Activated CD4-positive, alpha-beta T cell treated with anti-CD3 and anti-CD28 coated beads, Interleukin-2, amount 10 ng/mL, durations not matched to agents 24 days and 14 days (primary cell): ENCODE measurements around the gene CORO1C. TPM values are rescaled to one million over a fixed set of nuclear protein-coding genes. Genes with fewer than 3 reads are reported as not detected.
"Not testable (repeated sequence)": the region's sequence is repeated elsewhere in the genome, so short reads cannot be mapped to it uniquely, and the experiment has no call there.

Experiments used
- DNase-seq: peaks from one replicate; pipeline ENCODE4 v3.0.0; 2022
- H3K27ac Mint-ChIP-seq: one replicate; pipeline ENCODE4 v1.8.0; 2022; ENCODE audit warnings: mild to moderate bottlenecking, mixed read lengths
- H3K27me3 Mint-ChIP-seq: one replicate; pipeline ENCODE4 v1.8.0; 2022; ENCODE audit warnings: mixed read lengths
- H3K36me3 Mint-ChIP-seq: one replicate; pipeline ENCODE4 v1.8.0; 2022; ENCODE audit warnings: low read depth, mild to moderate bottlenecking, mixed read lengths
- H3K4me1 Mint-ChIP-seq: one replicate; pipeline ENCODE4 v1.8.0; 2021; ENCODE audit warnings: mixed read lengths
- H3K4me3 Mint-ChIP-seq: one replicate; pipeline ENCODE4 v1.8.0; 2022; ENCODE audit warnings: mild to moderate bottlenecking, moderate library complexity, mixed read lengths
- H3K9me3 Mint-ChIP-seq: one replicate; pipeline ENCODE4 v1.8.0; 2021; ENCODE audit warnings: mixed read lengths
- intact Hi-C: fragments of 100-400 bp; cut with micrococcal nuclease; formaldehyde crosslinking; loops from one replicate; pipeline ENCODE4 v1.15.1; 2023
- total RNA-seq: library from RNA; stranded (reverse); gene quantifications from 2 replicates; pipeline ENCODE4 v1.2.3, GENCODE V29; 2022

The CORO1C gene
- total RNA-seq, 1 donor from 2014 or later, result 70.1 TPM

DNA sequence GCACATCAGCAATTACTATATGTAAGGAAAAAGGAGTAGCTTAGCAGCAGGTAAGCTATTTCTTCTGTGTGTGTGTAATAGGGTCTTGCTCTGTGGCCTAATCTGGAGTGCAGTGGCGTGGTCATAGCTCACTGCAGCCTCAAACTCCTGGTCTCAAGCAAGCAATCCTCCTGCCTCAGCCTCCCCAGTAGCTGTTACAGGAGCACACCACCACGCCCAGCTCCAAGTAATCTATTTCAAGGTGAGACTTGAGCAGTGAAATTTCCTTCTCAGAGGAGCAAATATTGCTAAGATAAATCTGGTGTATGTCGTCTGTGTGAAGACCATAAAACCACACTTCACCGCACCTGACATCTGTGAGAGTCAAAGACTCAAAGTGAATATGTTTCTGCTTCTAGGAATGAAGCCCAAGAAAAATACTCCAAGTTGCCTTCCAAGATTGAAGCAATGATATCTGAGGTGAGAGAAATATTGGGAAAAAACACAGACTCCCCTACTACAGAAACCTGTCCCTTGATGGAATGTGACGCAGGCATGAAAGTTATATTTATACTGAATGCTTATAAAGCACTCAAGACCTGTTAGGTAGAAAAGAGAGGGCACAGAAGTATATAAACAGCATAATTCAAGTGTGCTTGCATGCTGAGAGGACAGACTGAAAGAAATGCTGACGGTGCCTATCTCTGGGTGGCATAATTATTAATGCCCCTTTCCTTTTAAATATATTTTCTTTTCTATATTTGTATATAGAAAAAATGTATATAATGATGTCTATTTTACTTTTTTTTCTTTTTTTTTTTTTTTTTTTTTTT is 95.1 kb downstream of the CORO1C start:
- peak overlapping the region; percentile 98 for H3K4me3 Mint-ChIP-seq
- peak; percentile 64 for DNase-seq
- H3K4me1 Mint-ChIP-seq, result peaks cover 65% of the 10 kb centered on the region
- no peaks in the 10 kb centered on the region for H3K9me3 Mint-ChIP-seq
- H3K27me3 Mint-ChIP-seq, result no peaks in the 10 kb centered on the region
- peaks cover 12% of the 10 kb centered on the region for H3K36me3 Mint-ChIP-seq
- intact Hi-C loops, result loop anchor here (2.0 kb wide), 1 partner anchor 95 kb away; the partner anchor contains the start of gene CORO1C
- H3K27ac Mint-ChIP-seq, result peak overlapping the region; percentile 99

- H3K27ac Mint-ChIP-seq, result peak overlapping the region; percentile 99
- peak; percentile 87 for DNase-seq
- H3K4me3 Mint-ChIP-seq, result peak overlapping the region; percentile 98
- no peaks in the 10 kb centered on the region for H3K9me3 Mint-ChIP-seq
- H3K36me3 Mint-ChIP-seq, result peaks cover 18% of the 10 kb centered on the region
- H3K4me1 Mint-ChIP-seq, result peaks cover 68% of the 10 kb centered on the region
- intact Hi-C loops, result loop anchor here (2.0 kb wide), 1 partner anchor 95 kb away; the partner anchor contains the start of gene CORO1C
- H3K27me3 Mint-ChIP-seq, result no peaks in the 10 kb centered on the region
These were observed 95.9 kb downstream of the CORO1C start for GRCh38 chr12:108635201-108635996.

- Mint-ChIP-seq H3K36me3 (peaks cover 20% of the 10 kb centered on the region), H3K27me3 (no peaks in the 10 kb centered on the region)
These were observed 97.0 kb downstream of the CORO1C start for GRCh38 chr12:108634341-108634751.

GRCh38 chr12:108633534-108634248 is 97.6 kb downstream of the CORO1C start, which contains the start of gene SELPLG:
SELPLG (minus strand) TSS chr12:108633894; CDS start chr12:108624307, 9,587 bp downstream.
- Mint-ChIP-seq H3K36me3 (peaks cover 23% of the 10 kb centered on the region), H3K4me1 (peaks cover 73% of the 10 kb centered on the region), H3K27ac (peak within 1 kb of the TSS; percentile 99), H3K4me3 (peak within 1 kb of the TSS; percentile 98), H3K27me3 (no peaks in the 10 kb centered on the region), H3K9me3 (no peaks in the 10 kb centered on the region)
- intact Hi-C loops, result loop anchor here (1.0 to 5.0 kb wide), 8 partner anchors 17 to 871 kb away; partner anchors contain the start of genes CORO1C, PRDM4, UNG and USP30
- peak; percentile 95 for DNase-seq

More at GRCh38 chr12:108634341-108634751, 97.0 kb downstream of the CORO1C start:
- DNase-seq, result peak; percentile 88
- H3K4me3 Mint-ChIP-seq, result peak overlapping the region; percentile 98
- H3K4me1 Mint-ChIP-seq, result peaks cover 70% of the 10 kb centered on the region
- intact Hi-C loops, result loop anchor here (2.0 to 5.0 kb wide), 4 partner anchors 96 to 872 kb away; partner anchors contain the start of genes CORO1C, PRDM4, UNG and USP30
- no peaks in the 10 kb centered on the region for H3K9me3 Mint-ChIP-seq
- peak overlapping the region; percentile 99 for H3K27ac Mint-ChIP-seq

GRCh38 chr12:108633081-108633533 is 98.2 kb downstream of the CORO1C start:
- H3K9me3 Mint-ChIP-seq, result no peaks in the 10 kb centered on the region
- DNase-seq, result no peak
- peaks cover 77% of the 10 kb centered on the region for H3K4me1 Mint-ChIP-seq
- H3K27me3 Mint-ChIP-seq, result no peaks in the 10 kb centered on the region
- H3K27ac Mint-ChIP-seq, result peak overlapping the region; percentile 99
- peaks cover 27% of the 10 kb centered on the region for H3K36me3 Mint-ChIP-seq
- intact Hi-C loops, result loop anchor here (1.0 to 5.0 kb wide), 7 partner anchors 16 to 871 kb away; partner anchors contain the start of genes PRDM4, UNG and USP30
- H3K4me3 Mint-ChIP-seq, result peak overlapping the region; percentile 98

DNA sequence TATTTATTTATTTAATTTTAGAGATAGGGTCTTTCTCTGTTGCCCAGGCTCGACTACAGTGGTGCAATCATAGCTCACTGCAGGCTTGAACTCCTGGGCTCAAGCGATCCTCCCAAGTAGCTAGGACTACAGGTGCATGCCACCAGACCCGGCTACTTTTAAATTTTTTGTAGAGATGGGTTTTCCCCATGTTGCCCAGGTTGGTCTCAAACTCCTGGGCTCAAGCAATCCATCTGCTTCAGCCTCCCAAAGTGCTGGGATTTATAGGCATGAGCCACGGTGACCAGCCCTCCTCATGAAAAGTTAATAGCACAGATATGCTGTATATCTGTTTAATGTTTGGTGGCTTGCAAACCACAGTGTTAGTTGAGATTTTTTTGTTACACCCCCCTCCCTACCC is 100.1 kb downstream of the CORO1C start:
- H3K27me3 Mint-ChIP-seq, DNase-seq, H3K9me3 Mint-ChIP-seq: not testable (repeated sequence)
- Mint-ChIP-seq H3K27ac (peak overlapping the region; percentile 99), H3K36me3 (peaks cover 32% of the 10 kb centered on the region), H3K4me1 (peaks cover 74% of the 10 kb centered on the region), H3K4me3 (peak overlapping the region; percentile 98)
- intact Hi-C loops, result loop anchor here (5.0 kb wide), 3 partner anchors 421 to 869 kb away; partner anchors contain the start of genes PRDM4, UNG and USP30

GRCh38 chr12:108630481-108631207 is 100.7 kb downstream of the CORO1C start:
- Mint-ChIP-seq H3K9me3 (no peaks in the 10 kb centered on the region), H3K4me3 (peak overlapping the region; percentile 98), H3K4me1 (peaks cover 71% of the 10 kb centered on the region), H3K36me3 (peaks cover 35% of the 10 kb centered on the region), H3K27me3 (no peaks in the 10 kb centered on the region), H3K27ac (peak overlapping the region; percentile 99)
- DNase-seq, result peak; percentile 69
- intact Hi-C loops, result loop anchor here (5.0 kb wide), 3 partner anchors 422 to 868 kb away; partner anchors contain the start of genes PRDM4, UNG and USP30

GRCh38 chr12:108629824-108630476 is 101.4 kb downstream of the CORO1C start:
- Mint-ChIP-seq H3K36me3 (peaks cover 41% of the 10 kb centered on the region), H3K9me3 (no peaks in the 10 kb centered on the region), H3K27me3 (no peaks in the 10 kb centered on the region), H3K4me1 (peaks cover 71% of the 10 kb centered on the region), H3K27ac (peak overlapping the region; percentile 99), H3K4me3 (peak overlapping the region; percentile 98)
- DNase-seq, result peak; percentile 87
- intact Hi-C loops, result loop anchor here (2.0 to 5.0 kb wide), 5 partner anchors 67 to 868 kb away; partner anchors contain the start of genes ISCU, PRDM4, SSH1 and UNG

GRCh38 chr12:108629151-108629550 is 102.2 kb downstream of the CORO1C start:
- H3K4me1 Mint-ChIP-seq, result peaks cover 64% of the 10 kb centered on the region
- peak; percentile 76 for DNase-seq

GRCh38 chr12:108627134-108627920 is 104.0 kb downstream of the CORO1C start:
- peak overlapping the region; percentile 70 for H3K27ac Mint-ChIP-seq
- no peak for DNase-seq
- H3K27me3 Mint-ChIP-seq, result no peaks in the 10 kb centered on the region
- intact Hi-C loops, result loop anchor here (5.0 kb wide), 1 partner anchor 230 kb away; the partner anchor contains the start of gene SSH1
- H3K36me3 Mint-ChIP-seq, result peaks cover 57% of the 10 kb centered on the region
- peaks cover 52% of the 10 kb centered on the region for H3K4me1 Mint-ChIP-seq
- no peaks in the 10 kb centered on the region for H3K9me3 Mint-ChIP-seq
- peak overlapping the region; percentile 98 for H3K4me3 Mint-ChIP-seq

More at GRCh38 chr12:108629151-108629550, 102.2 kb downstream of the CORO1C start:
- Mint-ChIP-seq H3K36me3 (peaks cover 45% of the 10 kb centered on the region), H3K27me3 (no peaks in the 10 kb centered on the region), H3K4me3 (peak overlapping the region; percentile 98), H3K9me3 (no peaks in the 10 kb centered on the region), H3K27ac (peak overlapping the region; percentile 99)
- intact Hi-C loops, result loop anchor here (2.0 to 5.0 kb wide), 2 partner anchors 66 to 228 kb away; partner anchors contain the start of genes ISCU and SSH1

- Mint-ChIP-seq H3K27ac (peak overlapping the region; percentile 34), H3K27me3 (no peaks in the 10 kb centered on the region), H3K4me3 (no peak overlapping the region), H3K36me3 (peaks cover 57% of the 10 kb centered on the region), H3K9me3 (no peaks in the 10 kb centered on the region), H3K4me1 (peaks cover 44% of the 10 kb centered on the region)
- intact Hi-C loops, result loop anchor here (5.0 kb wide), 1 partner anchor 232 kb away; the partner anchor contains the start of gene SSH1
- DNase-seq, result no peak
These were observed 106.1 kb downstream of the CORO1C start for GRCh38 chr12:108625228-108625627.
